ENCODE results near the gene ACVR2B.

Gene ACVR2B

GRCh38 chr3:38458796-38459498 lies 5.3 kb downstream of the ACVR2B start:
- intact Hi-C loops (cut with DNase I; ENCODE audit: low total_unique reads), result no loop called here
- peak in 1 of 2 donors; percentile 83 for DNase-seq
- peak overlapping the region; percentile 64 to 74 for H3K27ac ChIP-seq
- H3K4me3 ChIP-seq, result peak overlapping the region; percentile 17 to 24
- H3K9me3 ChIP-seq, result no peaks in the 10 kb centered on the region
- peaks cover 0 to 47% (median 37%) of the 10 kb centered on the region in 4 donors for H3K4me1 ChIP-seq
- no peaks in the 10 kb centered on the region for H3K36me3 ChIP-seq
- H3K27me3 ChIP-seq, result no peaks in the 10 kb centered on the region
- TF ChIP-seq CTCF (IDR thresholded peaks at IDR 0.05), result no peak

- Histone ChIP-seq H3K4me3 (peak overlapping the region; percentile 17 to 24), H3K27me3 (no peaks in the 10 kb centered on the region), H3K27ac (peak overlapping the region; percentile 64 to 74), H3K36me3 (no peaks in the 10 kb centered on the region), H3K9me3 (no peaks in the 10 kb centered on the region), H3K4me1 (peaks cover 0 to 47% (median 37%) of the 10 kb centered on the region in 4 donors)
- intact Hi-C loops (cut with DNase I; ENCODE audit: low total_unique reads), result no loop called here
- TF ChIP-seq CTCF (IDR thresholded peaks at IDR 0.05), result no peak
- no peak for DNase-seq
Measured at GRCh38 chr3:38459499-38460048, 5.9 kb downstream of the ACVR2B start.

GRCh38 chr3:38460377-38461270 lies 6.9 kb downstream of the ACVR2B start:
- Histone ChIP-seq H3K36me3 (no peaks in the 10 kb centered on the region), H3K4me1 (peaks cover 0 to 43% (median 37%) of the 10 kb centered on the region in 4 donors), H3K9me3 (peaks cover 0 to 3% (median 0%) of the 10 kb centered on the region in 3 donors), H3K27me3 (no peaks in the 10 kb centered on the region), H3K27ac (peak overlapping the region; percentile 64 to 74), H3K4me3 (no peak overlapping the region)
- intact Hi-C loops (cut with DNase I; ENCODE audit: low total_unique reads), result no loop called here
- DNase-seq, result no peak
- no peak for TF ChIP-seq CTCF (IDR thresholded peaks at IDR 0.05)

GRCh38 chr3:38465588-38466154 lies 12.0 kb downstream of the ACVR2B start:
- Histone ChIP-seq H3K27me3 (no peaks in the 10 kb centered on the region), H3K9me3 (peaks cover 0 to 8% (median 0%) of the 10 kb centered on the region in 3 donors), H3K36me3 (no peaks in the 10 kb centered on the region), H3K4me1 (peaks cover 0 to 8% (median 6%) of the 10 kb centered on the region in 4 donors), H3K27ac (no peak overlapping the region), H3K4me3 (no peak overlapping the region)
- intact Hi-C loops (cut with DNase I; ENCODE audit: low total_unique reads), result no loop called here
- TF ChIP-seq CTCF (IDR thresholded peaks at IDR 0.05), result no peak
- DNase-seq, result no peak

GRCh38 chr3:38468765-38469164 lies 15.1 kb downstream of the ACVR2B start:
- H3K27ac ChIP-seq, result no peak overlapping the region
- no peak overlapping the region for H3K4me3 ChIP-seq
- intact Hi-C loops (cut with DNase I; ENCODE audit: low total_unique reads), result no loop called here
- no peak for DNase-seq
- H3K36me3 ChIP-seq, result no peaks in the 10 kb centered on the region
- H3K27me3 ChIP-seq, result no peaks in the 10 kb centered on the region
- TF ChIP-seq CTCF (IDR thresholded peaks at IDR 0.05), result no peak
- peaks cover 0 to 8% (median 0%) of the 10 kb centered on the region in 3 donors for H3K9me3 ChIP-seq
- peaks cover 0 to 14% (median 4%) of the 10 kb centered on the region in 4 donors for H3K4me1 ChIP-seq

Measured in tibial artery (tissue), 4 donors.